ENCODE measurements around the gene WWOX.
A peak's percentile ranks its signal among the peaks of the same experiment; 100 is the strongest.

The WWOX gene

GRCh38 chr16:78984887-78985464 is 885.5 kb downstream of the WWOX start:
- peak in 1 of 2 experiments; percentile 12 for DNase-seq

- no peak for DNase-seq
Measured at GRCh38 chr16:78985716-78986605, 886.5 kb downstream of the WWOX start.

- DNase-seq = no peak
Measured at GRCh38 chr16:78987666-78988065, 888.2 kb downstream of the WWOX start.

GRCh38 chr16:78988361-78988969 is 889.0 kb downstream of the WWOX start:
- DNase-seq = peak in 1 of 2 experiments; percentile 61

- no peak for DNase-seq
Measured at GRCh38 chr16:78990309-78990701, 890.9 kb downstream of the WWOX start.

- no peak for DNase-seq
Measured at GRCh38 chr16:78992001-78992400, 892.5 kb downstream of the WWOX start.

GRCh38 chr16:78993346-78993745 is 893.9 kb downstream of the WWOX start:
- peak in 1 of 2 experiments; percentile 59 for DNase-seq

GRCh38 chr16:78994135-78994745 is 894.8 kb downstream of the WWOX start:
- DNase-seq = no peak

- DNase-seq = no peak
Measured at GRCh38 chr16:78995441-78995840, 896.0 kb downstream of the WWOX start.

GRCh38 chr16:78996790-78997189 is 897.3 kb downstream of the WWOX start:
- DNase-seq = peak; percentile 95 to 98

- no peak for DNase-seq
Measured at GRCh38 chr16:78998879-78999278, 899.4 kb downstream of the WWOX start.

GRCh38 chr16:79001156-79001967 is 901.9 kb downstream of the WWOX start:
- DNase-seq = no peak

GRCh38 chr16:79003026-79003609 is 903.7 kb downstream of the WWOX start:
- no peak for DNase-seq

GRCh38 chr16:79004309-79004708 is 904.9 kb downstream of the WWOX start:
- no peak for DNase-seq

- no peak for DNase-seq
Measured at GRCh38 chr16:79005096-79005495, 905.6 kb downstream of the WWOX start.

GRCh38 chr16:79006206-79006605 is 906.8 kb downstream of the WWOX start:
- DNase-seq = no peak

GRCh38 chr16:79006765-79007164 is 907.3 kb downstream of the WWOX start:
- DNase-seq = no peak

- DNase-seq = no peak
Measured at GRCh38 chr16:79007614-79008013, 908.2 kb downstream of the WWOX start.

- DNase-seq = no peak
Measured at GRCh38 chr16:79008036-79008868, 908.8 kb downstream of the WWOX start.

- no peak for DNase-seq
Measured at GRCh38 chr16:79008869-79009179, 909.4 kb downstream of the WWOX start.

GRCh38 chr16:79009896-79010295 is 910.4 kb downstream of the WWOX start:
- peak; percentile 93 to 98 for DNase-seq

All from NCI-H524 (cell line).